Keratinocyte (primary cell): ENCODE measurements around the gene MYL10.

ENCODE experiments used
- CTCF ChIP-seq, 3 experiments: IDR thresholded peaks in 1 of 3; conservative IDR thresholded peaks in 1 of 3; optimal IDR thresholded peaks in 1 of 3; 2 replicates in 2 of 3; 3 replicates in 1 of 3; pipeline versions ENCODE3 to v1.5.1; 2011; ENCODE audit warnings: low read length in 3 of 3, mild to moderate bottlenecking in 3 of 3, moderate library complexity in 2 of 3, control low read depth in 1 of 3, inconsistent platforms in 1 of 3; ENCODE audit not compliant: insufficient read depth in 2 of 3; ENCODE audit errors: extremely low read depth in 1 of 3
- EZH2 ChIP-seq: IDR thresholded peaks from one replicate; pipeline ENCODE4 v1.6.1; 2012; ENCODE audit warnings: inconsistent platforms, mild to moderate bottlenecking, low read length, moderate library complexity

DNA sequence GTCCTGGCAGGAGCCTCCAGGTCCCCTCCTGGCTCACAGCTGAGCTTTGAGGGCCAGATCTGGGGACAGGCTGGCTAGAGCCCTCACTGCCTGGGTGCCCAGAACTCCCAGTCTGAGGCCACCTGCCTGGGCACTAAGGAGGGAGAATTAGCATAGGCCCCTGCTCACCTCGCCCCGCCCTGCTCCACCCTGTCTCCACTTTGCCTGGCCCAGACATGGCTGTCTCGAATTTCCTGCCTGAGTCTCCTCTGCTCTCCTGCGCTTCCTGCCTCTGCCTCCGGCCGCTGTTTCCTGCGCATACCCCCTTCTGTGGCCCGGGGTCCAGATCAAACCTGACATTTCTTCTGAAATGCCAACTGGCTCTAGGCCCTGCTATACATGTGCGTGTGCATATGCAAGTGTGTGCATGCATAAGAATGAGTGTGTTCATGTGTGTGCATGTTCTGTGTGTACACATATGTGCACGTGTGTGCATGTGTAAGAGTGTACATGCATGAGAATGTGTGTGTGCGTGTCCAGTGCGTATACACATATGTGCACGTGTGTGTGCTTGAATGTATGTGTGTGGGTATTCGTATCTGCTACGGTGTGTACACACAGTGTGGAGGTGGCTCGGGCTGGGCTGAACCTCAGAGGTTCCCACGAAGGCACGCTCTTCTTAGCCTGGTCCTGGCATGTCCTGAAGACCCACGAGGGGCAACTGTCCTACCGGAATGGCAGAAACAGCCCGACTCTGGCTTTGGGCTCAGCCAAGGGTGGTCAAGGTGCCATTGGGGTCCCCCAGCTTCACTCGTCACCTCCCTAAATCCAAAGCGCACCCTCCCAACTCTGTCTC lies 64.9 kb downstream of the MYL10 start:
- TF ChIP-seq CTCF (optimal IDR thresholded peaks at IDR 0.05 in 1 of 3, IDR thresholded peaks at IDR 0.05 in 1 of 3, conservative IDR thresholded peaks at IDR 0.05 in 1 of 3; ENCODE audit: extremely low read depth in 1 of 3, insufficient read depth in 2 of 3, low read length in 3 of 3), result no peak
- no peak for TF ChIP-seq EZH2
